HEK293 (cell line): ENCODE measurements around the gene SLC25A18.

Experiments used
- CTCF ChIP-seq: fragments of 450-650 bp; formaldehyde crosslinking; IDR thresholded peaks from 2 replicates; pipeline ENCODE4 v1.5.1; 2016; ENCODE audit warnings: missing biosample characterization, missing genetic modification characterization
- OSR2 ChIP-seq: fragments of 450-650 bp; formaldehyde crosslinking; IDR thresholded peaks from 2 replicates; pipeline ENCODE4 v1.5.1; 2016; ENCODE audit warnings: missing biosample characterization, missing genetic modification characterization
- ZBTB48 ChIP-seq: fragments of 450-650 bp; formaldehyde crosslinking; IDR thresholded peaks from 2 replicates; pipeline ENCODE4 v1.5.1; 2016; ENCODE audit warnings: missing biosample characterization, missing genetic modification characterization
- ZNF274 ChIP-seq, 2 experiments: fragments of 200-500 bp in 1 of 2; fragments of 450-650 bp in 1 of 2; sonication (Bioruptor generic) in 1 of 2; formaldehyde crosslinking in 1 of 2; IDR thresholded peaks; 2 replicates each; pipeline versions ENCODE4 v1.5.1 to v1.6.1; 2014 to 2016; ENCODE audit warnings: borderline replicate concordance in 1 of 2, inconsistent platforms in 1 of 2, low read length in 1 of 2, missing biosample characterization in 1 of 2, missing genetic modification characterization in 1 of 2
- ZNF701 ChIP-seq: fragments of 450-650 bp; formaldehyde crosslinking; IDR thresholded peaks from 2 replicates; pipeline ENCODE4 v1.5.1; 2016; ENCODE audit warnings: missing biosample characterization, missing genetic modification characterization
- ZNF843 ChIP-seq: fragments of 450-650 bp; formaldehyde crosslinking; IDR thresholded peaks from 2 replicates; pipeline ENCODE4 v1.5.1; 2016; ENCODE audit warnings: missing biosample characterization, missing genetic modification characterization

GRCh38 chr22:17566776-17567175 is 3.5 kb downstream of the SLC25A18 start:
- TF ChIP-seq CTCF (tag by site-specific recombination) (no peak), OSR2 (tag by site-specific recombination) (no peak), ZBTB48 (tag by site-specific recombination) (no peak), ZNF274 (IDR thresholded peaks at IDR 0.05; ENCODE audit: low read length) (no peak), ZNF274 (tag by site-specific recombination; IDR thresholded peaks at IDR 0.05; ENCODE audit: borderline replicate concordance) (no peak), ZNF701 (tag by site-specific recombination) (no peak), ZNF843 (tag by site-specific recombination) (no peak)
